Measurements from ENCODE around the gene CSRP1.

DNA sequence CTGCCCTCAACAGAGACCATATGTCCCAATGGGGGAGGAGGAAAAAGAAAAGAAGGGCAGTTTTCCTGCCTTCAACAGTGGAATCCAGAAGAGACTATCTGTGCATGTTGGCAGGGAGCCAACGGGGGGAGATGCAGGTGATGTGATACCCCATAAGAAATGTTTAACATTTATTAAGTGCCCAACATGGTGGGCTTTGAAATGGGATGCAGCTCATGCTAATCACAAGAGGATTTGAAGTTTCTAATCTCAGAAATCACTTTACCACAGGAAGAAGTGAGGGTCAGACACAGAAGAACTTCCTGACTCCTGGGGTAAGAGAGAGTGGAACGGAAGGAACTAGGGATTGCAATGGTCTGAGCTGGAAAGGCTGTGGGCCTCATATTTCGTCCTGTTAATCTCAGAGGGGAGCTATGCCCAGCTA is 16.2 kb downstream of the CSRP1 start:
- TF ChIP-seq, protein P1, sequence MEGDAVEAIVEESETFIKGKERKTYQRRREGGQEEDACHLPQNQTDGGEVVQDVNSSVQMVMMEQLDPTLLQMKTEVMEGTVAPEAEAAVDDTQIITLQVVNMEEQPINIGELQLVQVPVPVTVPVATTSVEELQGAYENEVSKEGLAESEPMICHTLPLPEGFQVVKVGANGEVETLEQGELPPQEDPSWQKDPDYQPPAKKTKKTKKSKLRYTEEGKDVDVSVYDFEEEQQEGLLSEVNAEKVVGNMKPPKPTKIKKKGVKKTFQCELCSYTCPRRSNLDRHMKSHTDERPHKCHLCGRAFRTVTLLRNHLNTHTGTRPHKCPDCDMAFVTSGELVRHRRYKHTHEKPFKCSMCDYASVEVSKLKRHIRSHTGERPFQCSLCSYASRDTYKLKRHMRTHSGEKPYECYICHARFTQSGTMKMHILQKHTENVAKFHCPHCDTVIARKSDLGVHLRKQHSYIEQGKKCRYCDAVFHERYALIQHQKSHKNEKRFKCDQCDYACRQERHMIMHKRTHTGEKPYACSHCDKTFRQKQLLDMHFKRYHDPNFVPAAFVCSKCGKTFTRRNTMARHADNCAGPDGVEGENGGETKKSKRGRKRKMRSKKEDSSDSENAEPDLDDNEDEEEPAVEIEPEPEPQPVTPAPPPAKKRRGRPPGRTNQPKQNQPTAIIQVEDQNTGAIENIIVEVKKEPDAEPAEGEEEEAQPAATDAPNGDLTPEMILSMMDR (conservative IDR thresholded peaks at IDR 0.05 in 1 of 2, IDR thresholded peaks at IDR 0.05 in 1 of 2; ENCODE audit: extremely low read depth in 1 of 2, insufficient read depth in 1 of 2, low read depth in 1 of 2, low read length in 2 of 2), result no peak
- TF ChIP-seq EZH2 (IDR thresholded peaks at IDR 0.05; ENCODE audit: borderline replicate concordance, low read length), result no peak
